NCI-H524 treated with DMSO at 0.1 percent for 48 hours (cell line): ENCODE data around the gene CADM2.
"Not testable (repeated sequence)": the region's sequence is repeated elsewhere in the genome, so short reads cannot be mapped to it uniquely, and the experiment has no call there.

Experiments
- DNase-seq: peaks from one replicate; lab custom pipeline; 2025; lab: John Stamatoyannopoulos, UW

The CADM2 gene

DNA sequence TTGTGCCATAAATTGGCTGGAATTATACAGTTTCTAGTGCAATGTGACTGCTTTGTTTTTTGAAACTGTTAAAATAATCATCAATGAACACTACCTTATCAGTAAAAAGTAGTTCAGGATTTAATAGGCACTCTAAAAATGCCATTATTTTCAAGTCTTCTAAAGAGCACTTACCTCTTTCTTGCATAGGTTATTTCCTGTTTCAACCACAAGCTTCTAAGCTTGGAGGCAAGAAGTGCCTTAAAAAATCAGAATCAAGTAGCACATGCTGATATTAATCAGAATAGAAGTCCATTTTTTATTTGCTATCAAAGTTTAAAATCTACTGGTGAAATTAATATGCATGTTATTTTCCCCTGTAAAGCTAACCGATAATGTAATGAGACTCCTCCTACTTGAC is 991.6 kb downstream of the CADM2 start:
- no peak for DNase-seq

DNA sequence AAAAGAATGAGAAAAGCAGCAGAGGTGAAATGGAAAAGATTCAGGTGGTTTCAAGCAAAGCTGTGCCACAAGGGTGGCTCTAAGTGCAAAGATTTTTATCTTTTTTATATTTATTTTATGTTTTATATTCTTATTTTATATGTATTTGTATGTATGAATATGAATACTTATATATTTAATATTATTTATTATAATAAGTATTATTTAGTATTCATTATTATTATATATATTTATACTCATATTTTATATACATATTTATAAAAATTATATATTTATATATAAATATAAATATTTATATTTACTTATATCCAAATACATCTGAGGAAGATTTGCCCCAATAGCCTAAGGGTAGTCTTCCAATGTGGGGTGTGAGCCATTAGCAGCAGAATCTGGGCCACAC is 1002.0 kb downstream of the CADM2 start:
- DNase-seq, result no peak

DNA sequence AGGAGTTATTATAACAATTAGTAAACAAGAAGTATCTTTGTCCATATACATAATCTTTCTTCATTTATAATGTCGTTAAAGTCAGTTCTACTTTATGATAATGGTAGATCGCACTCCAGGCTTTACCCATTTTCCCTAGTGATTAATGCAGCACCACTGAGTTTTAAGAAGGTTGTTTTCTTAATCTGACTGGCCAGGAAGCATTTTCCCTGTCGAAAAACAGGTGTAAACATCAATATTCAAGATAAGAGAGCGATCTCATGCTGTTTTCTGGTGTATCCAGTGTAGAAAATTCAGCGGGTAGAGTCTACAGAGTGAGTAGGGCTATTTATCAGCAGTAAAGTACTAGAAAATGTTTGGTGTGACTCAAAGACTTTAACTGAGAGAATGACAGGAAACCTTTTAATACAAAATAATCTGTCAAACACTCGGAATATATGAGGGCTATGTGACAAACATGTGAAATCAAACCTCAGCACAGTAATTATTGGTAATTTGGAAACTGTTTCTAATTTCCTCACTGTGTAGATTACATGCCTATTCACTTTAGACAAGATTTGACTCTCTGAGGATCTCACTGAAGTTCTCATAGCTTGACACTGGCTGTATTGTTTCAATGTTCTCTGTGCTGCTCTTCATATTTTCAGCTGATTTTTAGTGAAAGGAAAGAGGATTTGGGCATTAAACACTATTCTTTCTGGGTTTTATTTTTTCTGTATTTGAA is 1019.0 kb downstream of the CADM2 start:
- DNase-seq, result no peak

DNA sequence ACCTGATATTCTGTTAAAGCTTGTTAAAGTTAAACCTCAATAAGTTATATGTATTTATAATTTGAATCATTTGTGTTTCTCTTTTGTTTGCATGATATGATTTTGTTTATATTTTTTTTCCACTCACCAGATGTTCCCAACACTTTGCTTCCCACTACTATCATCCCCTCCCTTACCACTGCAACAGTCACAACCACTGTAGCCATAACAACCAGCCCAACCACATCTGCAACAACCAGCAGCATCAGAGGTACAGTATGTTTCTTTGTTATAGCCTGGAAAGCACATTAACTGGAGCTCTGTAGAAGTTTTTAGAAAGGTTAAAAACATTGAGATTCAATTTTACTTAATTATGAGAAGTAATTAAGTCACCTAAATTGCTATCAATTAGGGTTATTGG is 1020.2 kb downstream of the CADM2 start:
- no peak for DNase-seq

DNA sequence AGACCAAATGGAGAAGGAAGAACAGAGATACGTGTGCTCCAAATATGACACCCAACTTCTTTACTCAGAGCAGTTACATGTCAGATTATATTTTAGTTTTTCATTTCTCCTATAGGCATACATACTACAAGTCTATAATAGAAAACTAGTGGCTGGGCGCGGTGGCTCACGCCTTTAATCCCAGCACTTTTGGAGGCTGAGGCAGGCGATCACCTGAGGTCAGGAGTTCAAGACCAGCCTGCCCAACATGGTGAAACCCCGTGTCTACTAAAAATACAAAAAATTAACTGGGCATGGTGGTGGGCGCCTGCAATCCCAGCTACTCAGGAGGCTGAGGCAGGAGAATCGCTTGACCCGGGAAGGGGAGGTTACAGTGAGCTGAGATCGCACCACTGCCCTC is 1030.8 kb downstream of the CADM2 start:
- not testable (repeated sequence) for DNase-seq

DNA sequence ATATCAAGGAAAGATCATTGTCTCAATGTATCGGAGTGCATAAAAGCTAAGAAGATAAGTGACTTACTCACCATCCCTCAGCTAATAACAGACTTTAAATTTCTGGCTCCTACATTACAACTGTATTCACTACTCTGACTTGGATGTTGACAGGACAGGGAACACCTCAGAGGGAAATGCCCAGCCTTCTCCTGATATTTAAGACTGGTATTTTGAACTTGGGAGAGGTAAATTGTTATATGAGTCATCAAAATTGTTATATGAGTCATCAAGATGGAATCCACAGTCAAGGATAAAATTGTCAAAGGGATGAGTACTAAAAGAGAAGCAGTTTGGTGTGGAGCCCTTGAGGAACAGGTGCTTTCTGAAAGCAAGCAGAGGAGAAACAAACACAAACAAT is 1070.8 kb downstream of the CADM2 start:
- DNase-seq, result no peak

DNA sequence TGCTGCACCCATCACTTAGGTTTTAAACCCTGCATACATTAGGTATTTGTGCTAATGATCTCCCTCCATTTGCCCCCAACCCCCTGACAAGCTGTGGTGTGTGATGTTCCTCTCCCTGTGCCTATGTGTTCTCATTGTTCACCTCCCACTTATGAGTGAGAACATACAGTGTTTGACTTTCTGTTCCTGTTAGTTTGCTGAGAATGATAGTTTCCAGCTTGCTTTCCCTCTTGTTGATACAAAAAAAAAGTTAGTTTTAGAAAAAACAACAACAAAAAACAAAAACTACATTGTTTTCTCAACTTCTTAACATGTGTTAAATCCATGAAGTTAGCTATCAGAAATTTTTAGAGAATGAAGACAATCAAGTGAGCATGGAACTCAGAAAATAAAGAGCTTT is 1079.1 kb downstream of the CADM2 start:
- DNase-seq, result no peak

DNA sequence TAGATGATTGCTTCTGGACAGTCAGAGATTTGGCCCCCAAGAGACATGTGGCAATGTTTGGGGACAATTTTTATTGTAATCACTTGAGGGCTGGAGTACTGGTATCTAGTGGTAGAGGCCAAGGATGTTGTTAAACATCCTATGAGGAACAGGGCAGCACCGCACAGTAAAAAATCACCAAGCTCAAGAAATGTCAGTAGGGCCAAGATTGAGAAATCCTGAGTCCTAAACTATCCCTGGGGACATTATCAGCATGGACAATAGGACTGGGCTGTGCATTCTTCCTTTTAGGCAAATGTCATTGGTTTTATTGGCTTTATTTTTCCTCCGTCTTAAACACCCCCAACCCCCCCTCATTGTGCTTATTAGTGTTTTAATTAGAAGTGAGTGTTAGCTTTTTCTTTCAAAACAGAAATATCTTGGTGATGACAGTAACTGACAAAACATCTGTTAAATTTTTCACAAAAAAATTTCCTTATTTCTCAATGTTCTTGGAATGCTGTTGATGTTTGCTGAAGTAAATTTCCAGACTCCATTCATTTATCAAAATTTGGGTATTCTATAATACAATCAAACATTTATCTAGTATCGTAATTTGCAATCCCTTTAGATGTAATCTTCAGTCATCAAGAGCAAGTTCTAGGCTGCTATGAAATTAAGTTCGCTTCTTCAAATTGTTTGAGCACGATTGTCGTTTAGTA is 1087.8 kb downstream of the CADM2 start:
- DNase-seq, result no peak

DNA sequence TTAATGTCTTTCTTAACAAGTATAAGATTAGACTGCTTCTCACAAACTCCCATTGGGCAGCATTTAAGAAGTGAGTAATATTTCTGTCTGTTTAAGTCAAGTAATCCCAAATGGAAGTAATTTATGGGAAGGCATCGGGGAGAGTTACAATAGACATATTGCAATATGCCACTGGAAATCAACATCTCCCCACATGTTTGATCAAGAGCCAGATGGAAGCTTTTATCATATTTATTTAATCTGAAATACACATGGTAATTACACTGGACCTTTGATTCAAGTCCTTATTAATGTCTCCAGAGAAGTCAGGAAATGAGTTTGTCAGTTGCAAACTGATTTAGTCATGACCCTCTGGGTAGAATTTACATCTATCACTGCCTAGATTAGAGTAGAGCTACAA is 1088.4 kb downstream of the CADM2 start:
- DNase-seq, result no peak

DNA sequence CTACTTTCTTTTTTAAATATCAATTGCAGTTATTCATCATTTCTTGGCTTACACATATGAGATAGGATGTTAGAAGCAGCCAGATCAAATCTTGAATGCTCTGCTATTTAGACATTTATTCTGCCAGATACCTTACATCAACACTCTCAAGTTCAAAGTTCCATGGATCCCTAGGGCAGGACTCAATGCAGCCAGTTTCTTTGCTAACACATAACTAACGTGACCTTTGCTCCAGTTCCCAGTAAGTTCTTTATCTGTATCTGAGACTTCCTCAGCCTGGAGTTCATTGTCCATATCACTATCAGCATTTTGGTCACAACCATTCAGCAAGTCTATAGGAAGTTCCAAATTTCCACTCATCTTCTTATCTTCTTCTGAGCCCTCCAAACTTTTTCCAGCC is 1092.3 kb downstream of the CADM2 start:
- DNase-seq, result no peak

DNA sequence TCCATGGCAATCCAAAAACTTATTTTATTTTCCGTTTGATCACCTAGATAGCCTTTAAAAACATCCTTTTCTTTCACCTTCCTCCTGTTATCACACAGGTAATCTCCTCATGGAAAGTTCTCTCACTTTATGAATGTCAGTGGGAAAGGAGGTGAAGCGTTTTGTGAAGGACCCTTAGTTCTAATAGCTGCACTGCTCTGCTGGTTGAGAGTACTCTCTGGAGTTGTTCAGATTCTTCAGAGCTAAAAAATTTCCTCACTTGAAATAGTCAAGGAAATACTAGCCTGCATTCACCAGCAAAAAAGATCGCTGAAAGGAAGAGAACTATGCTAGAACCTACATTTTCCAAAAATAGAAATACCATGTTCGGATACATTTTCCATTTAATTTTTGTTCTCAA is 1097.2 kb downstream of the CADM2 start:
- no peak for DNase-seq

DNA sequence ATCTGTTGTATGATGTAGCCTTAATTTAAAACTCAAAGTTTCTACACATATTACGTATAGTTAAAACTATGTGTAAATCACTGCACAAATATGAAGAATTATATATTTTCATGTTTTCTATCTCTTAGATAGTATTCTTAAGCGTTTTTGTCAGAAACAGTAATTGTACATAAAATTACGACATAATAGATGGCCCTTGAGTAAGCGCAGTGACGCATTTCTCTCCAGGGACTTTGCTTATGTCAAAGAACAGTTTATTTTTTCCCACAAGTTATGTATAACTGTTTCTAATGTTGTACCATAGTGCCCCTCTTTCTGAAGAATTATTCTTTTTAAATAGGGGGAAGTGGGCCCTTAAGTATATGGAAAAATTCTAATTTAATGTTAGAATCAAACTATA is 1098.2 kb downstream of the CADM2 start:
- DNase-seq, result no peak

DNA sequence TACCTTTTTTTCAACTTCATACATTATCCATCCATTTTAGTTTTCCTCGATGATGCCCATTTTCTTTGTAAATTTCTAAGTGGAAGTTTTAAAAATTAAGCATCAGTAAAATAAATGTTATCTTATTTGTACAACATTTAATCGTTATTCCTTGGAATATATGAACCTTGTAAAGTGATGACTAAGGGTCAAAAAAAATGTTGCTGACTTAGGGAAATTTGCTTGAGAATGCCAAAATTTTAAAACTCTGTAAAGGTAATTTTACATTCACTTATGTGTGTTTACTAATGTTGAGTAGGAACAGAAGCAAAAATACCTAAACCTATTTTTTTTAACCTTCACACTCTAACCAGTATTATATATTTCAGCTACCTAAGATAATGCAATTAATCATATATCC is 1115.0 kb downstream of the CADM2 start:
- DNase-seq, result no peak

DNA sequence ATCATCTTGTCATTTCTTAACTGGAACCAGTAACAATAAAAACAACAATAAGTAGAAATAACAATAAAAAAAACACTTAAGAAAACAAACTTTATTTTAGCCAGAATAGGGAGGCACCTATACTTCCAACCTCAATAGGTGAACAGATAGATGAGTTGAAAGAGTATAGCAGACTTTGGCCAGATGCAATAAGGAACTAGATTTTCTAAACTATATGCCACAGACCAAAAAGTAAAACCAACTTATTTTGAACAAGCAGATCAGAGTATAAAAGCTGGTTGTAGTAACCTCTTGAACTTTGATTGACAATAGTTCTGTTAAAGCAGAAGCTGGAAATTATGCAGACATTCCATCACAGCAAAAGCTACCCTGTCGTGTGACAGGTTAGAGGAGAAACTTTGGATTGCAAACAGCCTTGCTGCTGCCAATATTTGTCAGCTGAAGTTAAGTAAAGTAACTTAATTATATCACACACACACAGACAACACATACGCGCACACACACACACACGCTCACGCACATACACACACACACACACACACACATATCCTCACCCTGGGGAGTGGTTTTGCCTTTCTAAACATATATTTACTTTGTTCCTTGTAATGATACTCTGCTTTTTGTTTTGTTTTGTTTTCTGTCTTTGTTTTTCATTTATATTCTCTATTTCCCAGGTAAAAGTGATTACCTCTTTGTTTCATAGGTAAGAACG is 1128.5 kb downstream of the CADM2 start:
- no peak for DNase-seq

DNA sequence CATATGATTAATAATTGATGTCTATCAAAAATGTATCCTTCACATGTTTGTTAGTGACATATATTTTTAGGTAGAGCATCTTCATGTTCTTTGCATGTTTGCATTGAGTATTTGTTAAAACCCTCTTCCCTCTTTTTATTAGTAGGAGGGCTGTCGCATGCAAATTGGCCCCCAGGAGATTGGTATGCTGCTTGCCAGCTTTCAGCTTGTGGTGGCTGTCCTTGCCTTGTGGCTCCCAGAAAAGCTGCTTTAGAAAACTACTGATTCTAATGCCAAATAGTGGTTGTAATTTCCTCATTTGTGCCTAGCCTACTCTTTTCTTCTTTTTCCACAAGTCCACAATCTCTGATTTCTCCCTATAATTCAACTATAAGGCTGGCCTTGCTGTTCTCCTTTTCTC is 1145.4 kb downstream of the CADM2 start:
- DNase-seq, result no peak

DNA sequence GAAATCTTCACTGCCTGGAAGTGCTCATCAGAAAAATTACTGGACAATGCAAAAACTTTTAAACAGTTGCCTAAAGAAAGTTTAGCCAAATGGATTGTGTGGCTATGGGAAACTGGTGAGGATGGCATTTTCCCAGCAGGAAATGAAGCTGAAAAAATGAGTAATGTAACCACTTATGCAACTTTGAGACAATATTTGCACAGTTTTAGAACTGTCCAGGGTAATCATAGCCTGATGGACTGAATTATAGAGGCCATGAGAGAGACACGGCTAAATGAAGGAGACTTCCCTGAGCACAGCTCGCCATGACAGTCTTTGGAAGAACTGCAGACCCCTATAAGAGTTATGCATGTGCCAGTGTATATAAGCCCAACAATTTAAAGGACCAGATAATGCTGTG is 1150.6 kb downstream of the CADM2 start:
- DNase-seq, result no peak
